HEK293 (cell line): Measurements from ENCODE around the gene MAU2.

Source experiments
- CTCF ChIA-PET: fragments of 350-600 bp; formaldehyde crosslinking; extraction: SDS; loops from one replicate; lab custom pipeline; 2021; ENCODE audit warnings: antibody characterized with exemption; lab: Yijun Ruan, JAX
- POLR2A ChIA-PET: fragments of 300-600 bp; formaldehyde crosslinking; extraction: SDS; loops from one replicate; lab custom pipeline; 2020; ENCODE audit warnings: antibody characterized with exemption, inconsistent platforms; lab: Yijun Ruan, JAX
- H3K27ac ChIP-seq: fragments of 200-500 bp; sonication (Bioruptor generic); 2 replicates; pipeline ENCODE4 v1.5.1; 2014; ENCODE audit warnings: low read depth, low read length, control low read depth, inconsistent platforms; ENCODE audit errors: extremely low read depth
- H3K36me3 ChIP-seq, 2 experiments: fragments of 200-500 bp in 1 of 2; sonication (Bioruptor generic) in 1 of 2; 1 replicate in 1 of 2; 2 replicates in 1 of 2; pipeline ENCODE4 v1.5.1; 2014 to 2017; ENCODE audit warnings: inconsistent platforms in 2 of 2, low read length in 2 of 2; ENCODE audit not compliant: control insufficient read depth in 2 of 2, insufficient read depth in 1 of 2
- H3K4me1 ChIP-seq: fragments of 200-500 bp; sonication (Bioruptor generic); 2 replicates; pipeline ENCODE4 v1.5.1; 2014; ENCODE audit warnings: mild to moderate bottlenecking, low read length, inconsistent platforms; ENCODE audit not compliant: control insufficient read depth, insufficient read depth
- H3K4me3 ChIP-seq: 2 replicates; pipeline ENCODE4 v1.5.1; 2011; ENCODE audit warnings: low read depth, mild to moderate bottlenecking, control low read depth, low read length, moderate library complexity
- H3K9me3 ChIP-seq: fragments of 200-500 bp; sonication (Bioruptor generic); 2 replicates; pipeline ENCODE4 v1.5.1; 2014; ENCODE audit warnings: low read depth, low read length, inconsistent platforms; ENCODE audit not compliant: control insufficient read depth, insufficient read depth
- INSM2 ChIP-seq: fragments of 450-650 bp; formaldehyde crosslinking; IDR thresholded peaks from 2 replicates; pipeline ENCODE4 v1.5.1; 2016; ENCODE audit warnings: missing biosample characterization, missing genetic modification characterization
- ZFP69B ChIP-seq: fragments of 450-650 bp; formaldehyde crosslinking; IDR thresholded peaks from 2 replicates; pipeline ENCODE4 v1.5.1; 2016; ENCODE audit warnings: missing biosample characterization, missing genetic modification characterization
- ZNF214 ChIP-seq: fragments of 450-650 bp; formaldehyde crosslinking; IDR thresholded peaks from 2 replicates; pipeline ENCODE4 v1.5.1; 2017; ENCODE audit warnings: missing biosample characterization, mild to moderate bottlenecking, missing genetic modification characterization, borderline replicate concordance
- ZNF221 ChIP-seq: fragments of 450-650 bp; formaldehyde crosslinking; IDR thresholded peaks from 2 replicates; pipeline ENCODE4 v1.5.1; 2017; ENCODE audit warnings: missing biosample characterization, missing genetic modification characterization, borderline replicate concordance
- ZNF555 ChIP-seq: fragments of 450-650 bp; formaldehyde crosslinking; conservative IDR thresholded peaks from 2 replicates; pipeline ENCODE4 v1.5.1; 2017; ENCODE audit warnings: missing biosample characterization, mild to moderate bottlenecking, missing genetic modification characterization, inconsistent platforms
- ZNF701 ChIP-seq: fragments of 450-650 bp; formaldehyde crosslinking; IDR thresholded peaks from 2 replicates; pipeline ENCODE4 v1.5.1; 2016; ENCODE audit warnings: missing biosample characterization, missing genetic modification characterization
- ZNF747 ChIP-seq: fragments of 450-650 bp; formaldehyde crosslinking; IDR thresholded peaks from 2 replicates; pipeline ENCODE4 v1.5.1; 2016; ENCODE audit warnings: missing biosample characterization, missing genetic modification characterization
- ZNF768 ChIP-seq: fragments of 450-650 bp; formaldehyde crosslinking; IDR thresholded peaks from 2 replicates; pipeline ENCODE4 v1.5.1; 2018; ENCODE audit warnings: missing biosample characterization, mild to moderate bottlenecking, missing genetic modification characterization
- ZNF792 ChIP-seq: fragments of 450-650 bp; formaldehyde crosslinking; IDR thresholded peaks from 2 replicates; pipeline ENCODE4 v1.5.1; 2016; ENCODE audit warnings: missing biosample characterization, missing genetic modification characterization
- ZNF830 ChIP-seq: fragments of 450-650 bp; IDR thresholded peaks from 2 replicates; pipeline ENCODE4 v1.5.0; 2018; ENCODE audit warnings: missing biosample characterization, missing genetic modification characterization, low read depth, mild to moderate bottlenecking, moderate library complexity
- TF ChIP-seq, protein P1 (sequence below): fragments of 450-650 bp; formaldehyde crosslinking; IDR thresholded peaks from 2 replicates; pipeline ENCODE4; 2016; ENCODE audit warnings: missing biosample characterization, missing genetic modification characterization
- TF ChIP-seq, protein P2 (sequence below): fragments of 450-650 bp; formaldehyde crosslinking; IDR thresholded peaks from 2 replicates; pipeline ENCODE4 v1.5.1; 2016; ENCODE audit warnings: missing biosample characterization, missing genetic modification characterization
- TF ChIP-seq, protein P3 (sequence below): fragments of 450-650 bp; formaldehyde crosslinking; IDR thresholded peaks from 2 replicates; pipeline ENCODE4 v1.5.1; 2016; ENCODE audit warnings: missing biosample characterization, missing genetic modification characterization
- TF ChIP-seq, protein P4 (sequence below): fragments of 450-650 bp; formaldehyde crosslinking; IDR thresholded peaks from 2 replicates; pipeline ENCODE4 v1.5.1; 2016; ENCODE audit warnings: missing biosample characterization, missing genetic modification characterization, borderline replicate concordance

The MAU2 gene

GRCh38 chr19:19304186-19304965 is 16.3 kb upstream of the MAU2 start:
- no peaks in the 10 kb centered on the region for H3K4me1 ChIP-seq
- no peaks in the 10 kb centered on the region for H3K9me3 ChIP-seq
- H3K36me3 ChIP-seq: peaks cover 16 to 95% of the 10 kb centered on the region in 2 experiments; a peak in 2 of 3 replicates
- CTCF ChIA-PET: interaction anchor here (1.6 kb wide), 1 partner anchor 11 kb away, joined by 3 read pairs; no protein-coding TSS in a partner anchor
- H3K27ac ChIP-seq: 0 out of 2 replicates have a peak overlapping the region, but pooled peaks have one; percentile 9
- POLR2A ChIA-PET: interaction anchor here (1.1 kb wide), 1 partner anchor 11 kb away, joined by 4 read pairs; no protein-coding TSS in a partner anchor
- TF ChIP-seq ZNF701 (tag by site-specific recombination): no peak
- TF ChIP-seq, protein P1, sequence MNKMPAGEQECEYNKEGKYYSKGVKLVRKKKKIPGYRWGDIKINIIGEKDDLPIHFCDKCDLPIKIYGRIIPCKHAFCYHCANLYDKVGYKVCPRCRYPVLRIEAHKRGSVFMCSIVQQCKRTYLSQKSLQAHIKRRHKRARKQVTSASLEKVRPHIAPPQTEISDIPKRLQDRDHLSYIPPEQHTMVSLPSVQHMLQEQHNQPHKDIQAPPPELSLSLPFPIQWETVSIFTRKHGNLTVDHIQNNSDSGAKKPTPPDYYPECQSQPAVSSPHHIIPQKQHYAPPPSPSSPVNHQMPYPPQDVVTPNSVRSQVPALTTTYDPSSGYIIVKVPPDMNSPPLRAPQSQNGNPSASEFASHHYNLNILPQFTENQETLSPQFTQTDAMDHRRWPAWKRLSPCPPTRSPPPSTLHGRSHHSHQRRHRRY (tag by site-specific recombination): no peak
- no peak for TF ChIP-seq ZNF214 (tag by site-specific recombination)
- no peak for TF ChIP-seq ZFP69B
- TF ChIP-seq, protein P2, sequence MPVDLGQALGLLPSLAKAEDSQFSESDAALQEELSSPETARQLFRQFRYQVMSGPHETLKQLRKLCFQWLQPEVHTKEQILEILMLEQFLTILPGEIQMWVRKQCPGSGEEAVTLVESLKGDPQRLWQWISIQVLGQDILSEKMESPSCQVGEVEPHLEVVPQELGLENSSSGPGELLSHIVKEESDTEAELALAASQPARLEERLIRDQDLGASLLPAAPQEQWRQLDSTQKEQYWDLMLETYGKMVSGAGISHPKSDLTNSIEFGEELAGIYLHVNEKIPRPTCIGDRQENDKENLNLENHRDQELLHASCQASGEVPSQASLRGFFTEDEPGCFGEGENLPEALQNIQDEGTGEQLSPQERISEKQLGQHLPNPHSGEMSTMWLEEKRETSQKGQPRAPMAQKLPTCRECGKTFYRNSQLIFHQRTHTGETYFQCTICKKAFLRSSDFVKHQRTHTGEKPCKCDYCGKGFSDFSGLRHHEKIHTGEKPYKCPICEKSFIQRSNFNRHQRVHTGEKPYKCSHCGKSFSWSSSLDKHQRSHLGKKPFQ (tag by site-specific recombination): no peak
- no peak for TF ChIP-seq INSM2 (tag by site-specific recombination)
- no peak for TF ChIP-seq ZNF792
- no peak for TF ChIP-seq ZNF747 (tag by site-specific recombination)
- TF ChIP-seq, protein P3, sequence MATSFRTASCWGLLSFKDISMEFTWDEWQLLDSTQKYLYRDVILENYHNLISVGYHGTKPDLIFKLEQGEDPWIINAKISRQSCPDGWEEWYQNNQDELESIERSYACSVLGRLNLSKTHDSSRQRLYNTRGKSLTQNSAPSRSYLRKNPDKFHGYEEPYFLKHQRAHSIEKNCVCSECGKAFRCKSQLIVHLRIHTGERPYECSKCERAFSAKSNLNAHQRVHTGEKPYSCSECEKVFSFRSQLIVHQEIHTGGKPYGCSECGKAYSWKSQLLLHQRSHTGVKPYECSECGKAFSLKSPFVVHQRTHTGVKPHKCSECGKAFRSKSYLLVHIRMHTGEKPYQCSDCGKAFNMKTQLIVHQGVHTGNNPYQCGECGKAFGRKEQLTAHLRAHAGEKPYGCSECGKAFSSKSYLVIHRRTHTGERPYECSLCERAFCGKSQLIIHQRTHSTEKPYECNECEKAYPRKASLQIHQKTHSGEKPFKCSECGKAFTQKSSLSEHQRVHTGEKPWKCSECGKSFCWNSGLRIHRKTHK (tag by site-specific recombination): no peak
- no peak for TF ChIP-seq ZNF768
- TF ChIP-seq ZNF830: no peak
- no peak for TF ChIP-seq ZNF221 (tag by site-specific recombination)
- TF ChIP-seq ZNF555 (tag by site-specific recombination): no peak
- TF ChIP-seq, protein P4, sequence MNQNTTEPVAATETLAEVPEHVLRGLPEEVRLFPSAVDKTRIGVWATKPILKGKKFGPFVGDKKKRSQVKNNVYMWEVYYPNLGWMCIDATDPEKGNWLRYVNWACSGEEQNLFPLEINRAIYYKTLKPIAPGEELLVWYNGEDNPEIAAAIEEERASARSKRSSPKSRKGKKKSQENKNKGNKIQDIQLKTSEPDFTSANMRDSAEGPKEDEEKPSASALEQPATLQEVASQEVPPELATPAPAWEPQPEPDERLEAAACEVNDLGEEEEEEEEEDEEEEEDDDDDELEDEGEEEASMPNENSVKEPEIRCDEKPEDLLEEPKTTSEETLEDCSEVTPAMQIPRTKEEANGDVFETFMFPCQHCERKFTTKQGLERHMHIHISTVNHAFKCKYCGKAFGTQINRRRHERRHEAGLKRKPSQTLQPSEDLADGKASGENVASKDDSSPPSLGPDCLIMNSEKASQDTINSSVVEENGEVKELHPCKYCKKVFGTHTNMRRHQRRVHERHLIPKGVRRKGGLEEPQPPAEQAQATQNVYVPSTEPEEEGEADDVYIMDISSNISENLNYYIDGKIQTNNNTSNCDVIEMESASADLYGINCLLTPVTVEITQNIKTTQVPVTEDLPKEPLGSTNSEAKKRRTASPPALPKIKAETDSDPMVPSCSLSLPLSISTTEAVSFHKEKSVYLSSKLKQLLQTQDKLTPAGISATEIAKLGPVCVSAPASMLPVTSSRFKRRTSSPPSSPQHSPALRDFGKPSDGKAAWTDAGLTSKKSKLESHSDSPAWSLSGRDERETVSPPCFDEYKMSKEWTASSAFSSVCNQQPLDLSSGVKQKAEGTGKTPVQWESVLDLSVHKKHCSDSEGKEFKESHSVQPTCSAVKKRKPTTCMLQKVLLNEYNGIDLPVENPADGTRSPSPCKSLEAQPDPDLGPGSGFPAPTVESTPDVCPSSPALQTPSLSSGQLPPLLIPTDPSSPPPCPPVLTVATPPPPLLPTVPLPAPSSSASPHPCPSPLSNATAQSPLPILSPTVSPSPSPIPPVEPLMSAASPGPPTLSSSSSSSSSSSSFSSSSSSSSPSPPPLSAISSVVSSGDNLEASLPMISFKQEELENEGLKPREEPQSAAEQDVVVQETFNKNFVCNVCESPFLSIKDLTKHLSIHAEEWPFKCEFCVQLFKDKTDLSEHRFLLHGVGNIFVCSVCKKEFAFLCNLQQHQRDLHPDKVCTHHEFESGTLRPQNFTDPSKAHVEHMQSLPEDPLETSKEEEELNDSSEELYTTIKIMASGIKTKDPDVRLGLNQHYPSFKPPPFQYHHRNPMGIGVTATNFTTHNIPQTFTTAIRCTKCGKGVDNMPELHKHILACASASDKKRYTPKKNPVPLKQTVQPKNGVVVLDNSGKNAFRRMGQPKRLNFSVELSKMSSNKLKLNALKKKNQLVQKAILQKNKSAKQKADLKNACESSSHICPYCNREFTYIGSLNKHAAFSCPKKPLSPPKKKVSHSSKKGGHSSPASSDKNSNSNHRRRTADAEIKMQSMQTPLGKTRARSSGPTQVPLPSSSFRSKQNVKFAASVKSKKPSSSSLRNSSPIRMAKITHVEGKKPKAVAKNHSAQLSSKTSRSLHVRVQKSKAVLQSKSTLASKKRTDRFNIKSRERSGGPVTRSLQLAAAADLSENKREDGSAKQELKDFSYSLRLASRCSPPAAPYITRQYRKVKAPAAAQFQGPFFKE: no peak
- H3K4me3 ChIP-seq: no peak overlapping the region
